HG03354 (cell line): Measurements from ENCODE around the gene PICALM.

Source experiments
- ATAC-seq: cut with Tn5 transposase; IDR thresholded peaks from one replicate; pipeline ENCODE4 v1.9.1; 2021; ENCODE audit warnings: mild to moderate bottlenecking; ENCODE audit not compliant: unreplicated experiment, poor library complexity, severe bottlenecking

Gene PICALM

DNA sequence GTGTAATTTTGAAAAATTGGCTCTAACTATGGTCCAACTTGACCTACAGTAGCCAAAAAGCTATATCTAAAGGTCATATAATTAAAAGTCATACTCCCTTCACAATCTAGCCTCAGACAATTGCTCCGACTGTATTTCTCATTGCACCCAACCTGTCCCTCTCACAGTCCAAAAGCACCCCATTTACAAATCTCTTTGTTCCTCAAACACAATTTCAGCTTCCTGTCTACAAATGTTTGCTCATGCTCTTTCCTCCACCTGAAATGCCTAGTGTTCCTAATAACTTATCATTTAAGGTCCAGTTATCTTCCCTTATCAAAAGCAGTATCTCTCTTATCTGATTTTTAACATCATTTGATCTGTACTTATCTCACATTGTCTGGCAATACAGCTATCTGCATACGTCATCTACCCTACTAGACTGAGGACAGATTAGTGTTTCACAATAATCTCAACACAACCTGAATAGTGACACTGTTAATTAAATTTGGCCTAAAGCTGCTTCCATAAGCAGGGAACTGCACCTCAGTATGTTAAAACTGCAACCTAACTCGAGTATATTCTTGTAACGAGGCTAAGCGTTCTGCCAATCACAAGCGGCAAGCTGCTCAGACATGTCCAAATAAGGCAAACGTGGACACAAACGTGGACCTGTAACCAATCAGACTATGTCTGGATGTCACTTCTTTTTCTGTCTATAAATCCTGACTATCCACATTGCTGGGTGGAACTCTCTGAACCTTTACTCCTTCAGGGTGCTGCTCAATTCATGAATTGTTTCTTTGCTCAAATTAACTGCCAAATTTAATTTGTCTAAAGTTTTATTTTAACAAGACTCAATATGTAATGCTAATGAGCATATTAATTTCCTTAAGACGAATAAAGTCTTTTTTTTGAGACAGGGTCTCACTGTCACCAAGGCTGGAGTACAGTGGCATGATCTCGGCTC lies 15.9 kb downstream of the PICALM start:
- ATAC-seq = no peak

- ATAC-seq = no peak
These were observed 18.6 kb downstream of the PICALM start for GRCh38 chr11:86050196-86050709.

GRCh38 chr11:86047275-86047991 lies 21.5 kb downstream of the PICALM start:
- ATAC-seq = peak; percentile 48

- ATAC-seq = no peak
These were observed 22.8 kb downstream of the PICALM start for GRCh38 chr11:86046116-86046515.

DNA sequence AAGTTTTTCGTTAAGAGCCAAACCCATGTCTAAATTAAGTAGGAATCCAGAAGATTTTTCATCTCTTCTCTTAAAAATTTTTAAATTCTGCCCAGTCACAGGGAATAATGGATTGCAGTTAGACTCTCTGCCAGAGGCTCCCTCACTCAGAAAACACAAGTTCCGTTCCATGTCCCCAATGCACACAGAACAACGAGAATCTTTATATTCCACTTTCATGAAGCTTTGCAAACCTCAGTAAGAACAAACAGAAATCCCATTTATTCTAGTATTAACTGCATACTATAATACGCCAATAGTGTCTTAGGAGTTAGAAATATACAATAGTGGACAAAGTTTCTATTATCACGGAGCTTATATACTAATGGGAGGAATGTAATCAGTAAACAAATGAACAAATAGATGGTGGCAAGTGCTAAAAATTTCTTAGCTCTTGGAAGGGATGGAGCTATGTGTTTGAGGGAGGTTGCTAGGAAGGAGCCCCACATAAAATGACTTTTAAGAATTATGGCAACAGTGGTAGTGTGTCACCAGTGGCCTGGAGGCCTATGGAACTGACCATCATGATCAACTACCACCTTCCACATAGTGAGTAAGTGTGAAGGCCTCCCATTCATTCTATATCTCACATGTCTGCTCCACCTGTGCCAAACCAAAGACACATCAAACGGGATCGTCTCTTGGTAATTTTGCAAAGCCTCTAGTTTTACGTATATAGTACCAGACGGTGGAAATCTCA lies 24.9 kb downstream of the PICALM start:
- ATAC-seq = no peak

DNA sequence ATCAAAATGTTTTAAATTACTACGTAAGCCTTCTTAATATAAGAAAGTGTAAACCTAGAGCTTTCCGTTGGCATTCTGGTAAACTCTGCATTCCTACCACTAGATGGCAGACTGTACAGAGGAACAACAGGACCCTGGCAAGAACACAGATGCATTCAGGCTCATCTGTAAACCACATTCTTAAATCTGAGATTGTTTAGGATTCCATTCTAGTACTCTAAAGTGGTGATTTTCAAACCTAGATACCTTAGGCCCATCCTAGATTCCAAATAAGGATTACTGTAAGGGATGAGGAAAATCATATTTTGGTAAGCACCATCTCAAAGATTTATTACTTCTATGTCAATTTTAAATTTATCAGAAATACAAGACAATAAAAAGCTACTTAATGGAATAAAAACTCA lies 26.9 kb downstream of the PICALM start:
- ATAC-seq = peak; percentile 71

- no peak for ATAC-seq
These were observed 27.7 kb downstream of the PICALM start for GRCh38 chr11:86040919-86041850.

DNA sequence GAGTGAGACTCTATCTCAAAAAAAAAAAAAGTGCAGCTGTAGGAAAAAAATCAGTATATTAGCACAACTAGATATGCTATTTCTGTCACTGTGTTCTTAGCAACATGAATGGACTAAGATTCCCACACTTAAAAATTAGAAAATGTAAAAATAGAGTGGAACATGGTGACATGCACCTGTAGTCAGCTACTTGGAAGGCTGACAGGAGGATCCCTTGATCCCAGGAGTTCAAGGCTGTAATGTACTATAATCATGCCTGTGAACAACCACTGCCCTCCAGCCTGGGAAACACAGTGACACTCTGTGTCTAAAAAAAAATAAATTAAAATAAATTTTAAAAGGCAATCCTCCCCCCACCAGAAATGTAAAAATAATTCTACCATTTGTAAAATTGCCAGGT lies 29.8 kb downstream of the PICALM start:
- no peak for ATAC-seq

DNA sequence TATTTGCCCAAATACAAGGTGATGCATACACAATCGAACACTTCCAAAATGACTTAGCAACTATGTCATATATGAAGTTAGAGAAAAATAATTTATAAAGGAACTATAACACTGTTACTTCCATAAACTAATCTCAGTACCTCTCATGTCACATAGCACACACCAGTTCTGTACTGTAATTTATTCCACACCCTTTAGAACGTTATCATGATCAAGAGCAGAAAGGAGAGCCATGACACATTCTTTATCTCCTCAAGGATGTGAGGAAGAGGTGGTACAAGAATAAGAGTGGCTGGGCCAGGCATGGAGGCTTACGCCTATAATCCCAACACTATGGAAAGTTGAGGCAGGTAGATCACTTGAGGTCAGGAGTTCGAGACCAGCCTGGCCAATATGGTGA lies 31.1 kb downstream of the PICALM start:
- no peak for ATAC-seq

DNA sequence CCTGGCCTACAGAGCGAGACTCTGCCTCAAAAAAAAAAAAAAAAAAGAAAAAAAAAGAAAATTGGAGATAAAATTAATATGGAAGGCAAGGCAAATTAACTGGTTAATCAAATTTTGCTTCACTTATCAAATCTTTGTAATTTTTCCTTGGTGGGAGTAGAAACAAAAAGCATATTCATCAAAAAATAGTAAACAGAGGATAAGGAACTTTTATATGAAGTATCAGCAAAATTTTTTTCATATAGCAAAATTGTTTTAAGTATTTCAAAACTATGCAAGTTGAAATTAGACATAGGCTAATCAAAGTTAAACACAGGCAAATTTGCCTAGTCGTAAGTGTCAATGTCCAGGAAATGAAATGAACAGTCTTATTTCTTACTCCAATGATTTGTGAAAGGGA lies 33.0 kb downstream of the PICALM start:
- no peak for ATAC-seq

DNA sequence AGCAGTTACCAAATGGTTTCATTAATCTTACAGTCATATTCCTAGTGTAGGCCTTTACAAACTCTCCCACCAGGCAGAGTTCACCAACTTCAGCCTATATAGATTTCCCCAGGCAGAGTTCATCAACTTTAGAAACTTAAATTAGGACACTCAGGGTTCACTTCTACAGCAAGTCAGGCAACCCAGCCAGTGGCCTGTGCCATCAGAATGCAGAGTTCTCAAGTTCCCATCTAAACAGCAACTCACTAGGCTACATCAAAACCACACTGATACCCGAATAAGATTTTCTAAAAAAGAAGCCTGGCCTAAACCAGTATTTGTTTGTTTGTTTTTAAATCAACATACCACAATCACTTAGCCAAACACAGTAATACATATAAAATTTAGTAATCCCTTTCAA lies 33.7 kb downstream of the PICALM start:
- ATAC-seq = no peak

- ATAC-seq = no peak
These were observed 34.2 kb downstream of the PICALM start for GRCh38 chr11:86034710-86035109.

- no peak for ATAC-seq
These were observed 47.5 kb downstream of the PICALM start for GRCh38 chr11:86021377-86021776.

DNA sequence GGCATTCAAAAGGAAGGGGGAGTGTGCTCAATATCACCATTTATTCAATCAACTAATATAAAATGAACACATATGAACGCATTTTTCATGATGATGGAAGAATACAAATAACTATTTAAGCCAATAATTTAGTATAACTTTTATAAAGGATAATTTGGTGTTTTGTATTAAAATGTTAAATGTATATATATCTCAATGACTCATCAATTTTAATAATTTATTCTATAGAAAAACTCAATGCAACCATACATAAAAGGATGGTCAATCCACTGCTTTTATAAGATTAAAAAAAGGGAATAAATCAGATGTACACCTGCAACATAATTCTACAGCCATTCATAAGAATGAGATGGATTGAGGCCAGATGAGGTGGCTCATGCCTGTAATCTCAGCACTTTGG lies 50.6 kb downstream of the PICALM start:
- no peak for ATAC-seq

DNA sequence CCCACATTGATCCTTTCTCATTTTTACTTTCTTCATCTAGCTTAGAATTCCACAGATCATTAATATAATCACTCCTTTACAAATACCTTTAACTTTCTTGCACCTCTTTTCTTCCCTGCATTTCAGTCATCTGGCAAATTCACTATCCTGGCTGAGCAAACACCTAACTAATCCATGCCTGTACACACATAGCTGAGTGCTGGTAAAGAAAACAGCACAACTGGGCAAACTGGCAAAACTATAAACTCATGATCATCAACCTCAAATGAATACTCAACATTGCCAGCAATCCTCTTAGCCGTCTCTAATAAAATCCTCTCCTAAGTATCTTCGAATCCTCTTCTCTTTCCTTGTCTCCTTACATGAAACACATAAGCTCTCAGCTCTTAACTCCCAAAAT lies 52.4 kb downstream of the PICALM start:
- ATAC-seq = no peak

GRCh38 chr11:86015699-86016098 lies 53.2 kb downstream of the PICALM start:
- no peak for ATAC-seq

DNA sequence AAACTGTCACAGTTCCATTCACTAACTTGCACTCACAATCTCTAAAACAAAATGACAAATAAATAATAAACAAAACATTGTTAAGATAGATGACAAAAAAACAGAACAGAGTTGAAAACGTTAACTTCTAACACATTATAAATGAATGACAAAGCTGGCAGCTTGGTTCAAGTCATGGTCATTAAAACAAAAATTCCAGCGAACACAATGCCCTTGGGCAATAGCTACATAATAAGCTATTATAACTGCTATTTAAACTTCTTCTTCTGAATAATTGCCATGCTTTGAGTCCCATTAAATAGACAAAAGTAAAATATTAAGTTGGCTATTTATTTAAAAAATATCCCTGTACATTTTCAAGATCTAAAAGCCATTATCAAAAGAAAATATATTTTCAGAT lies 54.7 kb downstream of the PICALM start:
- no peak for ATAC-seq

DNA sequence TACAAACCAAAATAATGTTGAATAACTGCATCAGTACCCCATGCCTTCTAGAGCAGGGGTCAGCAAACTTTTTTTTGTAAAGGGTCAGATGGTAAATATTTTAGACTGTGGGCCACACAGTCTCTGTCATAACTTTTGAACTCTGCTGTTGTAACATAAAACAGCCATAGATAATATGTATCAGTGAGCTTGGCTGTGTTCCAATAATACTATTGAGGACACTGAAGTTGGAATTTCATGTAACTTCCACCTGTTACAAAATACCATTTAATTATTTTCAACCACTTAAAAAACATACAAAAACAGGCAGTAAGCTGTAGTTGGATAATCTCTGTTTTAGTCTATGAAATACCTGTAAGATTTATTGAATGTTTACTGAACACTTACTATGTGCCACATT lies 55.2 kb downstream of the PICALM start:
- ATAC-seq = no peak

DNA sequence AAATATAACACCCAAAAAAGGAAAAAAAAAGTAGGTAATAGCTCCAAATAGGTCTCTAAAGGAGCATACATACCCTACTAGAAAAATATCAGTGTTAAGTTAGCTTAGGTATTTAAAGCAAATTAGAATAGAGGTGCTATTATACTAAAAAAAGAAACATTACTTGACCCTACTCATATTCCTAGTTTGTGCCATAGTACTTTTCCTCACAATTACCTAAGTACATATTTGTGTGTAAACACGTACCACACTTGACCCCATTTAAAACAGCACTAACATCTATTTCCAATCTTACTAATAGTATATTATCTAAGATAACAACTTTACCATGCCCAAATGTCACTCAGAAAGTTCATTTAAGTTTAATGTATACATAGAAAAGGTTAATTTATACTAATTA lies 57.7 kb downstream of the PICALM start:
- ATAC-seq = no peak
